GM12874 (cell line): ENCODE results near the gene CDKAL1.

Experiments used
- CTCF ChIP-seq: IDR thresholded peaks from 2 replicates; pipeline ENCODE4 v1.5.1; 2011; ENCODE audit warnings: low read depth, mild to moderate bottlenecking, control low read depth, low read length, moderate library complexity; ENCODE audit not compliant: insufficient read depth

The CDKAL1 gene

DNA sequence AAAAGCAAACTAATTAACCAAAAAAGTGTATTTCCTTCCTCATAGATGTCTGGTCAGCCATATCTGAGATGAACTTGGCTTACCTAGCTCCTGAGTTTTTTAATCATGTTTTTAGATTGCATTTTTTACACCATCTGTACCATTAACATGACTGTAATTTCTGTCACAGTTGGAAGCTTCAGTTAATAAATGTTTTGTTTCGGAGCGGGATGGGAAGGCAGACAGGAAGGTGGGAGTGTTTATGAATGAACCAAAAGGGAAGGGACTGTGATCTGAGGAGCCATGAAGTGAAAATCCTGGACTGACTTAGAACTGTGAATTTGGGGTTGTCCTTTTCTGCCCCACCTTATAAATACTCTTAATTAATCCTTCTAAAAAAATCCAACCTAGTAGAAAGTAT is 613.7 kb downstream of the CDKAL1 start:
- TF ChIP-seq CTCF: no peak

DNA sequence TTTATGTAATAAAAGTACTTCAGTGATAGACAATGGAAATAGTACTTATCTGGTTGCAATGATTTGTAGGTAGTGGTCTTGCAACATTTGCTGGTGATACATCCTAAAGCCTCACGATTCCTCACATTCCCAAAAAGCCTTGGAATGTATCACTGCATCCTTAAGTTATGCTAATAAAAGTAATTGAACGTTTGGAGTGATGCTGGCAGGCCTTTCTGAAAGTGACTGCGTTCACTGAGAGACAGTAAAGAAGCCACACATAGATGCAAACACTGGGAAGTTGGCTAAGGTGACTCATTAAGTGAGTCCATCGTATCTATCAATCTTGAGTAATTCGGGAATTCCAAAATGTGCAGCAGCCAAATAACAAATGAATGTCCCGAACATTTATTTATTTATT is 615.2 kb downstream of the CDKAL1 start:
- no peak for TF ChIP-seq CTCF

DNA sequence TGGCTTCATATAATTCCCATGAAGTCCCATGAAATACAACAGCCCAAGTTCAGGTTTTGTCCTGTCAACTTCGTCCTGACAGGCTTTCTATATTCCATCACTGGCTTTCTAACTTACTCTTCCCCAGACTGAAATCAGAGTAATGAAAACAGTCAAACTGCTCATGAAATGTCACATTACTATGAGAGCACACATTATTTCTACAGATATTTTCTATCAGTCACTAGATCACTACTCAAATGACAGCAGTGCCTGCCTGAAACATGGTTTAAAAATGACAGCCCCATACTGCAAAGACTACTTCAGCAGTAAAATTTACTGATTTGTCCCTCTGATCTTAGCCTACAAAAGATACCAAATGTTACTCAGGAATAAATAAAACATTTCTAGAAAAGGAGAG is 616.4 kb downstream of the CDKAL1 start:
- TF ChIP-seq CTCF: no peak

DNA sequence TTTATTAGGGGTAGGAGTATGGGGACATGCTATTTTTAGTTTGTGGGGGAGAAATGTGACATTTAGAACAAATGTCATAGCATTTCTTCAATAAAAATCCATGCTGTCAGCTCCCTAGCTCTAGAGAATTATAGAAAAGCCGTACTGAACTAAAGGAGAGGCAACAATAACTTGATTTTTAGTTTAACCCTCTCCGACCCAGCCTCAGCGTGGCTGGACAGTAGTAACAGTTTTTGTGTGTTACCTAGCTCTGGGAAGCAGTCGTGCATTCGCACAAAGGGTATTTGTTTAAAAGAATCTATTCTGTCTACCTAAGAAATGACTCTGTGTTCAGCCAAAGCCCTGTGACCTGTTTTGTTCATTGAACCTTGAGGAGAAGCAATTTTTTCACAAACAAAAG is 616.9 kb downstream of the CDKAL1 start:
- TF ChIP-seq CTCF: no peak

DNA sequence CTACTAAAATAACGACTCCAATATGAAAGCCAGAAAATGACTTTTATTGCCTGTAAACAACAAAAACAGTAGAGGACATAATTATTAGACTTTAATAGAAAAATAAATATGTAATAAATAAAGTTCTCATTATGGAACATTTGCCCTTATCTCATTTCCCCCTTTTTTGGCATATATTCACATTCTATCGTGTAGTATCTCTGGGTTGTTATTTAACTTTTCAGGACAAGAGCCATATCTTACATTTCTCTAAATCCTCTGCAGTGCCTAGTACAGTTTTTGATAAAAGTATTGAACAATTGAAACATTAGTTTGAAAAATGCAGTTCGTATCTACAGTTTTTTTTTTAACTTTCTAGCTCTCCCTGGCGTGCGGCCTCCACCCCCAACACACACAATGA is 617.3 kb downstream of the CDKAL1 start:
- no peak for TF ChIP-seq CTCF

DNA sequence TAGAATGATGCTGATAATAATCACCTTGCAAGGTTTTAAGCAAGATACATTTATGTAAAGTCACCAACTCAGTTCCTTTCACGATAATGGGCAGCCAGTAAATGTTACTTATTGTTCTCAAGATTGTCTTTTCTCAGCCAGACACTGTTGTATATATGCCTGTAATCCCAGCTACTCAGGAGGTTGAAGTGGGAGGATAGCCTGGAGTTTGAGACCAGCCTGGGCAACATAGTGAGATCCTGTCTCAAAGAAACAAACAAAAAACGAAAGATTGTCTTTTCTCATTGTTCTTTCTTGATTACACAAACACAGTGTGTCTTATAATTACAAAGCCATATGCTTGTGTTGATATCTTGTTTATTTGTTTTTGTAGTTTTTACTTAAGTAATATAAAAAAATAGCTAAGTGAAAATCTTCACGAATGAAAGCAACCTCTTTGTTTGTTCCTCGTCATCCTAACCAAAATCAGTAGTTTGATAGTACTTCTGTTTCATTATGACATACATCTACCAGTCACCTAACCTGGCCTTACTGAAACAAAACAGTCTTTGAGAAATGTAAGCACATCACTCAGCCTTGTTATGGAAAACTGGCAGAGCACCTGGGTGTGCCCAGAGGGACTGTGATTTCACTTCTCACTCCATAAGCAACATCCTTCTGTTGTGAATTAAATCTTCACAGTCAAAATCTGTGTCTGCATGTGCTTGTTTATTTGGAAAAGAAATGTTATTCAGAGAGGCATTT is 623.1 kb downstream of the CDKAL1 start:
- TF ChIP-seq CTCF: no peak

DNA sequence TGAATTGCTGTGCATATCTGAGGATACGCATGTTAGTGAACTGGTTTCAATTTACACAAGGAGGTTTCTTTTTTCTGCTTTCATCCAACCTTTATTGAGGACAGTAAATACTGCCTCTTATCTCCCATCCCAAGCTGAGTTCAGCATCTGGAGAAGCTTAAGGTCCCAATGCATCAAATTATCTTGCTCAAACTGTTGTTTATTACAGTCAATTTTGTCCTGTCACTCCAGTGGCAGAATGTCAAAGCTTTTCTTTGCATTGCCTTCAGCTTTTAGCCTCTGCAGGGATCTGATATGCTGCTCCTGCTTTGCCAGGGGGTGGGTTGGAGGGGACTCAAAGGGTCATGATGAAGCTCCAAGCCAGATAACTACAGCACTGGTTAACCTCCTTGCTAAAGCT is 623.9 kb downstream of the CDKAL1 start:
- no peak for TF ChIP-seq CTCF

GRCh38 chr6:21158873-21159272 is 624.6 kb downstream of the CDKAL1 start:
- no peak for TF ChIP-seq CTCF
